OCI-LY7 (cell line): ENCODE data around the gene GMEB2. TPM values are rescaled to one million over a fixed set of nuclear protein-coding genes. Genes with fewer than 3 reads are reported as not detected.

Experiments
- BruUV-seq: library from RNA; stranded (reverse); fragments of 400-500 nt; replicated peaks from 2 replicates; lab custom pipeline; 2021; lab: Mats Ljungman, UMichigan
- CTCF ChIA-PET: fragments of 300-600 bp; sonication (Branson Sonifier 250); formaldehyde crosslinking; loops from one replicate; lab custom pipeline; 2022; ENCODE audit warnings: antibody characterized with exemption; ENCODE audit not compliant: unreplicated experiment; lab: Charles Lee
- POLR2A ChIA-PET: fragments of 300-600 bp; sonication (Branson Sonifier 250); formaldehyde crosslinking; loops from one replicate; lab custom pipeline; 2022; ENCODE audit warnings: antibody characterized with exemption; lab: Charles Lee
- DNase-seq: peaks from one replicate; pipeline ENCODE4 v3.0.0-alpha.2; 2015; ENCODE audit warnings: low spot score
- H2AFZ ChIP-seq: fragments of 200-600 bp; sonication (generic), shearing (Covaris generic); 2 replicates; pipeline ENCODE4 v1.6.1; 2014; ENCODE audit warnings: mild to moderate bottlenecking, antibody characterized with exemption, low read length, moderate library complexity
- H3K27ac ChIP-seq: fragments of 200-600 bp; sonication (generic); 2 replicates; pipeline ENCODE4 v1.5.1; 2014; ENCODE audit warnings: mixed run types, low read depth, mild to moderate bottlenecking, moderate library complexity, low read length, inconsistent platforms; ENCODE audit not compliant: poor library complexity, severe bottlenecking
- H3K36me3 ChIP-seq: fragments of 200-600 bp; sonication (generic); 2 replicates; pipeline ENCODE4 v1.6.1; 2014; ENCODE audit warnings: mild to moderate bottlenecking, antibody characterized with exemption, low read length, moderate library complexity, mixed read lengths; ENCODE audit not compliant: insufficient read depth
- H3K4me1 ChIP-seq: fragments of 200-600 bp; sonication (generic); 2 replicates; pipeline ENCODE4 v1.5.1; 2014; ENCODE audit warnings: mild to moderate bottlenecking, low read length; ENCODE audit not compliant: insufficient read depth, poor library complexity, severe bottlenecking
- H3K4me2 ChIP-seq: fragments of 200-600 bp; sonication (generic); 2 replicates; pipeline ENCODE4 v1.6.1; 2014; ENCODE audit warnings: mild to moderate bottlenecking, low read length
- H3K4me3 ChIP-seq: fragments of 200-600 bp; sonication (generic); 2 replicates; pipeline ENCODE4 v1.5.1; 2014; ENCODE audit warnings: mild to moderate bottlenecking, low read depth, low read length; ENCODE audit not compliant: poor library complexity, severe bottlenecking
- H3K79me2 ChIP-seq: fragments of 200-600 bp; sonication (generic); 2 replicates; pipeline ENCODE4 v1.6.1; 2016; ENCODE audit warnings: low read depth, mild to moderate bottlenecking, low read length, moderate library complexity, mixed read lengths; ENCODE audit not compliant: insufficient read depth
- H3K9me2 ChIP-seq: fragments of 200-600 bp; sonication (generic); 2 replicates; pipeline ENCODE4 v1.6.1; 2016; ENCODE audit warnings: mild to moderate bottlenecking, low read length, mixed read lengths; ENCODE audit not compliant: insufficient read depth
- H3K9me3 ChIP-seq: fragments of 200-600 bp; sonication (generic); 2 replicates; pipeline ENCODE4 v1.6.1; 2014; ENCODE audit warnings: mild to moderate bottlenecking, mixed run types, low read length, mixed read lengths
- H4K20me1 ChIP-seq: fragments of 200-600 bp; sonication (generic); 2 replicates; pipeline ENCODE4 v1.6.1; 2014; ENCODE audit warnings: mild to moderate bottlenecking, antibody characterized with exemption, low read length, moderate library complexity, mixed read lengths; ENCODE audit not compliant: insufficient read depth
- EZH2phosphoT487 ChIP-seq: fragments of 200-600 bp; sonication (generic); IDR thresholded peaks from 2 replicates; pipeline ENCODE4 v1.6.1; 2018; ENCODE audit warnings: low read depth, borderline replicate concordance, mild to moderate bottlenecking, mixed run types, antibody characterized with exemption, low read length, moderate library complexity, mixed read lengths
- intact Hi-C: fragments of 100-400 bp; cut with micrococcal nuclease; formaldehyde crosslinking; loops from one replicate; pipeline ENCODE4 v1.10.0; 2022; ENCODE audit not compliant: unreplicated experiment
- total RNA-seq, 2 experiments: library from RNA; depleted of rRNA in 1 of 2; stranded (reverse); fragments of >200 nt in 1 of 2; shearing (Covaris generic) in 1 of 2; gene quantifications; 2 replicates each; pipeline ENCODE4 v1.2.3, GENCODE V29; 2014 to 2022
- TF ChIP-seq, protein P1 (sequence below): fragments of 200-600 bp; sonication (generic); conservative IDR thresholded peaks from 2 replicates; pipeline ENCODE4 v1.5.1; 2014; ENCODE audit warnings: mild to moderate bottlenecking, antibody characterized with exemption, low read length, moderate library complexity, mixed read lengths

GMEB2 gene
- total RNA-seq, 2 experiments from 2014 or later = 15.6 TPM

DNA sequence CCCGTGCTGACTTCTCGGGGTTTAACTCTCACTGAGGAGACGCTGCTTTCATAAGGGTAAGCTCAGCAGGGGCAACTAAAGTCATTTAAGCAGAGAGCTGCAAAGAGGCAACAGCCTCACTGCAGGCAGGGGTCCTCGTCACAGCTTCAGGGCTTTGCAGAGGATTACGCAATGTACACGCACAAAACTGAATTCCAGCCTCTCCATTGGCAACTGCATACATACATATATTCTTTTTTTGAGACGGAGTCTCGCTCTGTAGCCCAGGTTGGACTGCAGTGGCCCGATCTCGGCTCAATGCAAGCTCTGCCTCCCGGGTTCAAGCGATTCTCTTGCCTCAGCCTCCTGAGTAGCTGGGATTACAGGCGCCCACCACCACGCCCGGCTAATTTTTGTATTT lies 2.4 kb downstream of the GMEB2 start:
- peaks cover 12% of the 10 kb centered on the region; the same call in 1 of the 2 replicates for H3K36me3 ChIP-seq
- no peak overlapping the region for H3K4me2 ChIP-seq
- intact Hi-C loops = loop anchor here (10.0 kb wide), 1 partner anchor 350 kb away; the partner anchor contains the start of gene SAMD10
- H3K27ac ChIP-seq = no peak overlapping the region
- DNase-seq = no peak
- POLR2A ChIA-PET = no interaction called here
- TF ChIP-seq EZH2phosphoT487 = no peak
- TF ChIP-seq, protein P1, sequence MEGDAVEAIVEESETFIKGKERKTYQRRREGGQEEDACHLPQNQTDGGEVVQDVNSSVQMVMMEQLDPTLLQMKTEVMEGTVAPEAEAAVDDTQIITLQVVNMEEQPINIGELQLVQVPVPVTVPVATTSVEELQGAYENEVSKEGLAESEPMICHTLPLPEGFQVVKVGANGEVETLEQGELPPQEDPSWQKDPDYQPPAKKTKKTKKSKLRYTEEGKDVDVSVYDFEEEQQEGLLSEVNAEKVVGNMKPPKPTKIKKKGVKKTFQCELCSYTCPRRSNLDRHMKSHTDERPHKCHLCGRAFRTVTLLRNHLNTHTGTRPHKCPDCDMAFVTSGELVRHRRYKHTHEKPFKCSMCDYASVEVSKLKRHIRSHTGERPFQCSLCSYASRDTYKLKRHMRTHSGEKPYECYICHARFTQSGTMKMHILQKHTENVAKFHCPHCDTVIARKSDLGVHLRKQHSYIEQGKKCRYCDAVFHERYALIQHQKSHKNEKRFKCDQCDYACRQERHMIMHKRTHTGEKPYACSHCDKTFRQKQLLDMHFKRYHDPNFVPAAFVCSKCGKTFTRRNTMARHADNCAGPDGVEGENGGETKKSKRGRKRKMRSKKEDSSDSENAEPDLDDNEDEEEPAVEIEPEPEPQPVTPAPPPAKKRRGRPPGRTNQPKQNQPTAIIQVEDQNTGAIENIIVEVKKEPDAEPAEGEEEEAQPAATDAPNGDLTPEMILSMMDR = no peak
- BruUV-seq = no TSS peak
- CTCF ChIA-PET = no interaction called here
- H3K9me3 ChIP-seq = no peaks in the 10 kb centered on the region
- H3K79me2 ChIP-seq = peaks cover 45% of the 10 kb centered on the region
- no peak overlapping the region for H3K4me3 ChIP-seq
- no peaks in the 10 kb centered on the region for H4K20me1 ChIP-seq
- H3K9me2 ChIP-seq = no peaks in the 10 kb centered on the region
- peaks cover 15% of the 10 kb centered on the region for H3K4me1 ChIP-seq
- no peak overlapping the region for H2AFZ ChIP-seq

DNA sequence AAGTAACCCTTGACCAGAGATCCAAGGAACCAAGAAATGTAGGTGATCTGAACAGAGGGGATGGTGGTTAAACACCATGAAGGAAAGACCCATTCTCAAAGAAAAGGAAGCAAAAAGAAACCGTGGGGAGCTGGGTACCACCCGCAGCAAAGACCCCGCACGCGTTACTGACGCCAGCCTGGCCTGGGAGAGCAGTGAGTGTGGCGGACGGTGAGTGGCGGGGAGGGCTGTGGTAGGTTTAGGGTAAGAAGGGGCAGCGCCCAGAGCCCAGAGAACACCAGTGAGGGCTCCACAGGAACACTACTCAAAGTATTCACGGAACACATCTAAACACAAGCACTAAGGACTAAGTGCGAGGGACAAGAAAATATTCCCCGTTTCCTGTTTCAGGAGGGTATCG lies 4.2 kb downstream of the GMEB2 start:
- H3K4me3 ChIP-seq = no peak overlapping the region
- TF ChIP-seq, protein P1 = no peak
- no peak for TF ChIP-seq EZH2phosphoT487
- H3K79me2 ChIP-seq = peaks cover 32% of the 10 kb centered on the region; the same call in 1 of the 2 replicates
- no TSS peak for BruUV-seq
- H3K36me3 ChIP-seq = peaks cover 15% of the 10 kb centered on the region; the same call in 1 of the 2 replicates
- ChIA-PET POLR2A (no interaction called here), CTCF (no interaction called here)
- intact Hi-C loops = loop anchor here (10.0 kb wide), 1 partner anchor 352 kb away; the partner anchor contains the start of gene SAMD10
- no peak overlapping the region for H3K4me2 ChIP-seq
- peaks cover 8% of the 10 kb centered on the region for H3K4me1 ChIP-seq
- no peaks in the 10 kb centered on the region for H3K9me2 ChIP-seq
- no peaks in the 10 kb centered on the region for H4K20me1 ChIP-seq
- H3K9me3 ChIP-seq = no peaks in the 10 kb centered on the region
- no peak overlapping the region for H3K27ac ChIP-seq
- DNase-seq = no peak
- no peak overlapping the region for H2AFZ ChIP-seq

DNA sequence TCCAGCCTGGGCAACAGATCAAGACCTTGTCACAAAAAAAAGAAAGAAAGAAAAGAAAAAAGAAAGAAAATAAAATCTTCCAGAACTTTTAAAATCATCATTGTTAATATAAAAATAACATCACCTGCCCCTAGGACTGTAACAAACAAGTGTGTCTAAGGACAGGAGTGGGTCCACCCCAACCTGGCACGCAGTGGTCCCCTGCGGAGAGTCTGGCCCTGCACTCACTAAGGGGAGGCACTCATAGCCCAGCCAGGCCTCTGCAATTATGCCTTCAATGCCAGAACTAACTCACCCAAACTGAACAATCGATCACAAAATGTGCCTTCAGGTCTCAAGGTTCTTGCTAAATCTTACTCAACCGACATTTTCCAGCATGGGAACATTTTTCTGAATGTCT lies 4.8 kb downstream of the GMEB2 start:
- H2AFZ ChIP-seq = no peak overlapping the region
- ChIA-PET POLR2A (no interaction called here), CTCF (no interaction called here)
- H3K36me3 ChIP-seq = peaks cover 21% of the 10 kb centered on the region; the same call in 1 of the 2 replicates
- no peak overlapping the region for H3K4me2 ChIP-seq
- H4K20me1 ChIP-seq = no peaks in the 10 kb centered on the region
- no peak overlapping the region for H3K27ac ChIP-seq
- H3K9me3 ChIP-seq = no peaks in the 10 kb centered on the region
- no peaks in the 10 kb centered on the region for H3K9me2 ChIP-seq
- BruUV-seq = no TSS peak
- peaks cover 8% of the 10 kb centered on the region for H3K4me1 ChIP-seq
- no peak for TF ChIP-seq EZH2phosphoT487
- TF ChIP-seq, protein P1 = no peak
- H3K79me2 ChIP-seq = peaks cover 26% of the 10 kb centered on the region; the same call in 1 of the 2 replicates
- no peak for DNase-seq
- H3K4me3 ChIP-seq = no peak overlapping the region
- intact Hi-C loops = loop anchor here (10.0 kb wide), 1 partner anchor 353 kb away; the partner anchor contains the start of gene SAMD10
